Vagina (tissue), 2 donors: ENCODE data around the gene KANSL1L.

Source experiments
- CTCF ChIP-seq, 3 experiments: fragments of 450-650 bp in 2 of 3; fragments of 200-600 bp in 1 of 3; sonication (generic) in 1 of 3; IDR thresholded peaks; one replicate each; pipeline ENCODE4 v1.5.1; 2017 to 2019; ENCODE audit warnings: antibody characterized with exemption in 3 of 3, mild to moderate bottlenecking in 2 of 3, moderate library complexity in 2 of 3
- POLR2A ChIP-seq, 2 donors: fragments of 450-650 bp; IDR thresholded peaks; one replicate each; pipeline ENCODE4 v1.6.1; 2017; ENCODE audit warnings: antibody characterized with exemption in 2 of 2, mild to moderate bottlenecking in 2 of 2, moderate library complexity in 2 of 2
- POLR2AphosphoS5 ChIP-seq, 2 donors: sonication (generic); formaldehyde crosslinking; IDR thresholded peaks; one replicate each; pipeline ENCODE4 v1.9.0; 2017; ENCODE audit warnings: antibody characterized with exemption in 2 of 2, mild to moderate bottlenecking in 2 of 2, low read depth in 1 of 2; ENCODE audit not compliant: insufficient read depth in 1 of 2

GRCh38 chr2:210203147-210203546 lies 31.9 kb upstream of the KANSL1L start:
- TF ChIP-seq POLR2AphosphoS5 (IDR thresholded peaks at IDR 0.05; ENCODE audit: insufficient read depth in 1 of 2, low read depth in 1 of 2) (no peak), CTCF (IDR thresholded peaks at IDR 0.05) (no peak), POLR2A (IDR thresholded peaks at IDR 0.05) (no peak)
